Glomerular endothelial cell (primary cell): Measurements from ENCODE around the gene MIA. TPM values are rescaled to one million over a fixed set of nuclear protein-coding genes. Genes with fewer than 3 reads are reported as not detected.
"Not testable (repeated sequence)": the region's sequence is repeated elsewhere in the genome, so short reads cannot be mapped to it uniquely, and the experiment has no call there.

Experiments
- DNase-seq: peaks from one replicate; pipeline ENCODE4 v3.0.0-alpha.2; 2011; ENCODE audit warnings: low read depth, low spot score; ENCODE audit errors: extremely low read depth
- total RNA-seq: library from RNA; depleted of rRNA; stranded (reverse); fragments of >200 nt; gene quantifications from 2 replicates; pipeline ENCODE4 v1.2.3, GENCODE V29; 2015

Gene MIA
- total RNA-seq: not detected in 2 replicates

DNA sequence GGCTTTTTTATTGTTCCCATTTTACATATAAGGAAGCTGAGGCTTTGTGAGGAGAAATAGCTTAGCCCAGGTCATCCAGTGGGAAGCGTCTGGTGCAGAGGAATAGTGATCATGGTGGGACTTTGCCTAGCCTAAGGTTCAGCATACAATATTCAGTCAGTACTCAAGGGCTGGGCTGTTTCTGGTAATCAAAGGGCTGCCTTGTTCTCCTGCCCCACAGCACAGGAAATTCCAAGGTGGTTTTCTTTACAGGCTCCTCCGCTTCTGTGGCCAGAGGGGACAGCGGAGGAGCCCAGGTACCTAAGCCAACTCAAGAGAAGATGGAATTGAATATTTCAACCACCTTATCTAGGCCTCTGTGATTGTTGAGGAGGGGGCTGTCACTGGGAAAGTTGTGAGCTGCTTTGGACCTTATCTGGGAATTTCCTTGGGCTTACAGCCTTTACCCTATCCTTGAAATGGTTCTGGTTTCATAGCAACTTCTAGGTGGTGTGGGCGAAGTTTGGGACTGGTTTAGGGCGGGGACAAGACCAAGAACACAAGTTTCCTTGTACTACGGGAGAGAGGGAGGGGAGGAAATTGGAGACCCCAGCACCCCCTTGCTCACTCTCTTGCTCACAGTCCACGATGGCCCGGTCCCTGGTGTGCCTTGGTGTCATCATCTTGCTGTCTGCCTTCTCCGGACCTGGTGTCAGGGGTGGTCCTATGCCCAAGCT is at the start of gene MIA:
TSS of gene MIA (plus strand) at position 606 of the 716 bp plus-strand sequence. CDS start at position 628, 22 bp downstream.
- DNase-seq: no peak

DNA sequence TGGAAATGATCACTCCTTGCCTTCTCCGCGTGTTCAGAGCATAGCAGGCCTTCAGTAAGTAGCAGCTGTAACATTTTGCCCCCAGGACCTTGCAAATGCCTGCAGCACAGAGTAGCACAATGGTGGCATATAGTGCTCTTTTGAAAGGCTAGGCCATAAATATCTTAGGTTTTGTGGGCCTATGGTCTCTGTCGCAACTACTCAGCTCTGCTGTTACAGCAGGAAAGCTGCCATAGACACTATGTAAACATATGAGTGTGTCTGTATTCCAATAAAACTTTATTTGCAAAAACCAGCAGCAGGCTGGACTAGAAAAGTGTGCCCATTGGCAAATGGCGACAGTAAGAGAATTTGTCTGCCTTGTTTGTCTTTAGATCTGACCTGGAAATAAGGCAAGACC is 49.0 kb upstream of the MIA start:
- DNase-seq: no peak

DNA sequence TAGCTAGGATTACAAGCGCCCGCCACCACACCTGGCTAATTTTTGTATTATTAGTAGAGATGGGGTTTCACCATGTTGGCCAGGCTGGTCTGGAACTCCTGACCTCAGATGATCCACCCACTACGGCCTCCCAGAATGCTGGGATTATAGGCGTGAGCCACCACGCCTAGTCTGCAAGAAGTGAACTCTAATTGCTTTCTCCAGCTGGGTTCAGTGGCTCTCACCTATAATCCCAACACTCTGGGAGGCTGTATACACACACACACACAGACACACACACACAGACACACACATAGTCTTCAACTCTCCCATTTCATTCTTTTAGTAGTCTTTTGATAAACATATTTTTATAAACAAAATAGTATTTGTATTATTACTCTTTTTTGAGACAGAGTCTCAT is 45.3 kb upstream of the MIA start:
- not testable (repeated sequence) for DNase-seq

DNA sequence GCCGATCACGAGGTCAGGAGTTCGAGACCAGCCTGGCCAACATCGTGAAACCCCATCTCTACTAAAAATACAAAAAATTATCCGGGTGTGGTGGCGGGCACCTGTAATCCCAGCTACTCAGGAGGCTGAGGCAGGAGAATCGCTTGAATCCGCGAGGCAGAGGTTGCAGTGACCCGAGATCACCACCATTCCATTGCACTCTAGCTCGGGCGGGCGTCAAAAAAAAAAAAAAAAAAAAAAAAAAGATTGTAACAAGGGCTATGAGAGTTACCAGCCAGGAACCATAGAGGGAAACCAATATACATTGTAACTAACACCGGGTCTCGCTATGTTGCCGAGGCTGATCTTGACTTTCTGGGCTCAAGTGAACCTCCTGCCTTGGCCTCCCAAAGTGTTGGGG is 43.0 kb upstream of the MIA start:
- DNase-seq: not testable (repeated sequence)

DNA sequence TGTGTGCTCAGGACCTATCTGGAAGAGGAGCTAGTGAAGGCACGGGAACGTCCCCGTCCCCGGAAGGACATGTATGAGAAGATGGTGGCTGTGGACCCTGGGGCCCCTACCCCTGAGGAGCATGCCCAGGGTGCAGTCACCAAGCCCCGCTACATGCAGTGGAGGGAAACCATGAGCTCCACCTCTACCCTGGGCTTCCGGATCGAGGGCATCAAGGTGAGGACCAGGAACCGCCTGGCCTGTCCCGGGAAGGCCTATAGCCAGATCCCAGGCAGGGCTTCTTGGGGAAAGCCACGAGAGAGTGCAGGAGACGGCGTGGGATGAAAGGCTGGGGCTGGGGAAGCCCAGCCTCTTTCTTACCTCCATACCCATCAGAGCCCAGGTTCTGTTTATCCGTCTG is 42.2 kb upstream of the MIA start:
- no peak for DNase-seq

DNA sequence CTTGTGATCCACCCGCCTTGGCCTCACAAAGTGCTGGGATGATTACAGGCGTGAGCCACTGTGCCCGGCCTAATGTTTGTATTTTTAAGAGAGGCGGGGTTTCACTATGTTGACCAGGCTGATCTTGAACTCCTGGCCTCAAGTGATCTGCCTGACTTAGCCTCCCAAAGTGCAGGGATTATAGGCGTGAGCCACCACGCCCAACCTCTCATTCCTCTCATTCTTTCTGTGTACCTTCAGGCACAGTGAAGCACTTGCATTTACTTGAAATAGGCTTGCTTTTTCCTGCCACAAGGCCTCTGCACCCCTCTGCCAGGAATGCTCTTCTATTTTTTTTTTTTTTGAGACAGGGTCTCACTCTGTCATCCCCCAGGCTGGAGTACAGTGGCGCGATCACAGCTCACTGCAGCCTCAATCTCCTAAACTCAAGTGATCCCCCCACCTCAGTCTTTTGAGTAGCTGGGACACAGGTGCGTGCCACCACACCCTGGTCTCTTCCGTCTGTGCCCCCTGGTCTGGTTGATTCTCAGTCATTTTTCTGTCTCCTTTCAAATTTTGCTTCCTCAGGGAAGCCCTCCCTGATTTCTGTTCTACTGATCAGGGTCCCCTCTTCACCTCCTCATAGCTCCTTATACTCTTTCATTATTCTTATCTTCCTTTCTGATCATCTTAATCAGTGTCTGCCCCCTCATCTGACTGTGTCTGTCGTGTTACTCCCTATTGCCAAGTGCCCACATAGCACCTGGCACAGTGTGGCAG is 40.1 kb upstream of the MIA start:
- DNase-seq: no peak

DNA sequence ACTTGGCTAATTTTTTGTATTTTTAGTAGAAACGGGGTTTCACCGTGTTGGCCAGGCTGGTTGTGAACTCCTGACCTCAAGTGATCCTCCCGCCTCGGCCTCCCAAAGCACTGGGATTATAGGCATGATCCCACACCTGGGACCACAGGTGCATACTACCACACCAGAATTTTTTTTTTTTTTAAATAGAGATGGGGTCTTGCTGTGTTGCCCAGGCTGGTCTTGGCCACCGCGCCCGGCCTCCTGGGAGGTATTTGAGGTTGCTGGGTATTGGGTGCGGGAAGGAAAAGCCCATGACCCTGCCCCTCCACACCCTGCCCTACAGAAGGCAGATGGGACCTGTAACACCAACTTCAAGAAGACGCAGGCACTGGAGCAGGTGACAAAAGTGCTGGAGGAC is 38.7 kb upstream of the MIA start:
- no peak for DNase-seq

DNA sequence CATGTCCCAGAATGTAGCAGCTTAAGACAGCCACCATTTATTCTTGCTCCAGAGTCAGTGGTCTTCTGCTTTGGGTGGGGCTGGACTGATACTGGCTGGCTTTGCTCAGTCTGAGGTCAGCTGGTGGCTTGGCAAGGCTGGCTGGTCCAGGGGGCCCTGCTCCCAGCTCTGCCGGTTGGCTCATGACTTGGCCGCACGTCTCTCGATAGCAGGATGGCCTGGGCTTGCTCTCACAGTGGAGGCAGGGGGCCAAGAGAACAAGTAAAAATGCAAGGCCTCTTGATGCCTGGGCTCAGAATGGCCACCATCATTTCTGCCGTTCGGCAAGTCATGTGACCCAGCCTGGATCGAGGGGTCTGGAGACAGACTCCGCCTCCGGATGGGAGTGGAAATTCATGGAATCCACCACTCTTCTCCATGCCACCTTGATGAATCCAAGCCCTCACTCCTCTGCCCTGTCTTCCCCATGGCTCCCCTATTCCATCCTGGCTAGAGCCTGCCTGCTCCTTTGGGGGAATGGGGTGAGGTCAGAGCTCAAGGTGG is 38.1 kb upstream of the MIA start:
- no peak for DNase-seq

DNA sequence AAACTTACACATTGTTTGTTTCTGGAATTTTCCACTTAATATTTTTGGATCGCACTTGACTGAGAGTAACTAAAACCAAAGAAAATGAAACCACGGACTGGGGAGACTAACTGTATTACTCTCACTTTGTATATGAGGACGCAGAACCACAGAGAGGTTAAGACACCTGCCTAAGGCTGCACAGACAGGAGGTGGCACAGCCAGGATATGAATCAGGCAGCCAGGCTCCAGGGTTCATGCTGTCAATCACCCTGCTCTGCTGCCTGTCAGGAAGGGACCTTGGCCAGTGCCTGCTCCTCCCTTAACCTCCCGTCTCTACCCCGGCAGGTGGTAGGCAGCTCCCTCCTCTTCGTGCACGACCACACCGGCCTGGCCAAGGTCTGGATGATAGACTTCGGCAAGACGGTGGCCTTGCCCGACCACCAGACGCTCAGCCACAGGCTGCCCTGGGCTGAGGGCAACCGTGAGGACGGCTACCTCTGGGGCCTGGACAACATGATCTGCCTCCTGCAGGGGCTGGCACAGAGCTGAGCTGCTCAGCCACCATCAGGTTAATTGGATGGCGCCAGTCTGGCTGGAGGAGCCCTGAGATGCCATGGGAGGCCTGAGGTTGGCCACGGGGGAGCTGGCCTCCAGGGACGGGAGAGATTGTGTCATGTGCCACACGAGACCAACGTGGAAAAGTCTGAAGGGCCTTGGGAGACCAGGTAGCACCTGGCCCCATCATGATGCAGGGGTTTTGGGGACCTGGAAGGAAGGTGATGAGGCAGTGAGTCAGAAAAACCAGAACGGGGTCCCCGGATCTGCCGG is 36.1 kb upstream of the MIA start:
- no peak for DNase-seq

DNA sequence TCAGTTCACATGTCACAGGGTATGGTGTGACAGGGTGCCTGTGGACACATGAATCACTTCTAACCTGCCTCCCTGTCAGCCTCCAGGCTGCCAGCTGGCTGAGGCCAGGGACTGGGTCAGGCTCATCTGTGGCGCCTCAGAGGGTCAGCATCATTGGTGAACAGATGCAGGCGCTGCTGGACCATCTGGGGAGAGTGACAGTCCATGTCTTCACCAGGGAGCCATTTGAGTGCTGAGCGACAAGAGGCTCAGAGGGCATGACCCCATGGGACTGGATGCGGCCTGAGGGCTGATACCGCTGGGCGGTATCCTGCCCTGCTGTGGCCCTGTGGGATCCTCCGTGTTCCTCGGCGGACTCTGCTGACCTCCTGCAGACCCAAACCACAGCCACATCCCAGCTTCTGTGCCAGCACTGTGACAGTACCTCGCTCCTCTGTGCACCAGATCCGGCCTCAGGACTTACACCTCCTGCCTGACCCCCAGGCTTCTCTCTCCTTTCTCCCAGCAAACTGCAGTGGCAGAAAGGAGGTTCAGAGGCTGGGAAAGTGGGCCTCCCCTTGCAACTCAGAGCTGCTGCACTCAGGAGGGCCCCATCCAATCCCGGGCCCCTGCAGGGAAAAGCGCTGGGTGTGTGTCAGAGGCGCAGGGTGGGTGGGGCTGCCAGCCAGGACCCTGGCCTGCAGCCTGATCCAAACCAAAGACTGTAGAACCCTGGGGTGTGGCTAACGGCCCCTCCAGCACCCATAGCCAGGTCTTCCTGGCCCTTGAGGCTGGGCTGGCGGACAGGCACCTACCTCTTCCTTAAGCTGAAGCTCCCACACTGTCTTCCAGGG is 35.2 kb upstream of the MIA start:
- no peak for DNase-seq

DNA sequence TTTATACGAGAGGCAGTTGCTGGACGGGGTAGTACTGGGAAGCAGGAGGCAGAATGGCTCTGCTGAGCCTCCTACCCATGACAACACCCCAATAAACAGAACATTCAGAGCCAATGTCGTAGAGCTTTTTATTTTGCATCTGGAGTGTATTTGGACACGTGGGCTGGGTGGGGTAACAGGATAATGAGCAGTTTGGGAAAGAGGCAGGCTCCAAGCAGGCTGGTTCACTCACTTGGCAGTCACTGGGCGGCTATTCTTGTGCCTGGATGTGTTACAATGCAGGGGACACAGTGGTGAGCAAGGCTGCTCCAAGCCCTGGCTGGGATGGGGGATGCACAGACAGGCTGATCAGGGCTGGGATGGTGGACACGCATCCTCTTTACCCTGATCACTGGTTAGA is 34.6 kb upstream of the MIA start:
- DNase-seq: no peak

DNA sequence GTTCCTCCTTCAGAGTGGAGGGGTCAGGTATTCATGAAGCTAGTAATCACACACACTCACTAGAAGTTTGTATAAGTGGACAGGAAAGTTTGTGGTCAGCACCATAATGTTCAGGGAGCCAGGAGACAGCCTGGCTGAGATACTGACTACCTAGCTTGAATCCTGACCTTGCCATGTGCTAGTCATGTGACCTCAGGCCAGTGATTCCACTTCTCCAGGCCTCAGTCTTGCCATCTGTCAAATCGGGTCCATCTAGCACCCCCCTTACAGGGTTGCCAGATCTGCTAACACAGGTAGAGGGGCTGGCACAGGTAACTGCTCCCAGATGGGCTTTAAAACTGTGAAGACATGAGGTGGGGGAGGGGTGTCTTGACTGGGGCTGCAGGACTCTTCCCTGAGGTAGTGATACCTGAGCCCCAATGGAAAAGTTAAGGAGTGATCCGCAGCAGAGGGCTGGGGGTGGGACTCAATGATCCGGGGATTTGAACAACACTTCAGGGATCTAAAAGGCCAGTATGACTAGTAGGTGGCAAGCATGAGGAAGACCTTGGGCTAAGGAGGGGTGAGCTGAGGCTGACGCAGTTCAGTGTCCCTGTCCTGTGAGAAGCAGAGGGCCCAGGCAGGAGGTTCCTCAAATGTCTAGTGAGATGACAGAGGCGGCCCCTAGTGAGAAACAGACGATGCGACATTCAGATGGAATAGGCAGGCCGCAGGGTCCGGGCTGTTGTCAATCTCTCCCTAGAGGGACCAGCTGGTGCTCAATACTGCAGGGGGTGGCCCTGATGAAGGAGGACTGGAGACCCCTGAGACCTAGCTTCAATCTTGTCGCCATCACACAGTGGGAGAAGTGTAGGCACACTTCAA is 33.6 kb upstream of the MIA start:
- no peak for DNase-seq

DNA sequence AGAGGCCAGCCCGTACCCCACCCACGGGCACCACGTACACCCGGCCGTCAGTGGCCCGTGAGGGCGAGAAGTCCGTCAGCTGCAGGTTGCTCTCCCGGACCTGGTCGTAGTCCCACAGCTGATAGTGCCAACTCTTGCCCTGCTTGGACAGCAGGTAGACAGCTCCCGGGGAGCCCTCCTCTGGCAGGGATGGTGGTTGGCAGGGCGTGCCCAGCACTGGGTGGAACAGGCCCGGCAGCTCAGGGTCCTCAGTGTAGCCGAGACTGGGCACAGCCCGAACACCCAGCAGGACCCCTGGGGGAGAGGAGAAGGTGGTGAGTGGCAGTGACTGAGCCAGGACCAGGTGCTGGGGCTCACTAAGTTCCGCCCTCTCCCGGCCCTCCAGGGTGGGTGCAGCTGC is 32.8 kb upstream of the MIA start:
- DNase-seq: no peak

DNA sequence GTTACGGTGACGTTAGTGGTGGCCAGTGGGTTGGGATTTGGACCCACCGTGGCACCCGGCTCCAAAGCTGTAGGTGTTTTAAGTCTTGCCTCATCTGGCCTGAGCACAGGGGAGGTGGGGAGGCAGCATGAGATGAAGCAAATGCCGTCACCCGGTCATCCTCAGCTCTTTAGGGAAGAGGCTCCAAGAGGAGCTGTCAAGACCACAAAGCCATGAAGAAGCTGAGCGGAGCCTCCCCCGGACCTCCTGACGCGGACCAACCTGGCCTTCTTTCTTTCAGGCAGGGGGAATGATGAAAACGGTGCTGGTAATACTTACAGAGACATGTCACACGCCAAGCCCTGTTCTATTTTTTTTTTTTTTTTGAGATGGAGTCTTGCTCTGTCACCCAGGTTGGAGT is 32.4 kb upstream of the MIA start:
- no peak for DNase-seq

DNA sequence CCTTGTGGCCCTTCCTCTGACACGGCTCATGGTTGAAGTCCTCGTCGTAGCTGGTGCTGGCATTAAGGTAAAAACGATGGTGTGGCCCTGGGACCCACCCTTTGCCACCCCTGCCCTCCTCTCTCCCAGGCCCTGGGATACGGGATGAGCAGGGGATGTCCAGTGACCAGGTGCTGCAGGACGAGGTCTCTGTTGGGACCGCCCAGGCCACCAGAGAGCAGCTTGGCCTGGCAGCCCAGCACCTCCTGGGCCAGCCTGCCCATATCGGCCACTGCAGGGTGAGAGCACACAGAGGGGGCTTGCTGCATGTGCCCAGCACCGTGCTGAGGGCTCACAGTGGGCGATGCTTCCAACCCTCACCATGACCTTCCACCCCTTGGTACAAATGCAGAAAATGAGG is 31.4 kb upstream of the MIA start:
- DNase-seq: no peak

DNA sequence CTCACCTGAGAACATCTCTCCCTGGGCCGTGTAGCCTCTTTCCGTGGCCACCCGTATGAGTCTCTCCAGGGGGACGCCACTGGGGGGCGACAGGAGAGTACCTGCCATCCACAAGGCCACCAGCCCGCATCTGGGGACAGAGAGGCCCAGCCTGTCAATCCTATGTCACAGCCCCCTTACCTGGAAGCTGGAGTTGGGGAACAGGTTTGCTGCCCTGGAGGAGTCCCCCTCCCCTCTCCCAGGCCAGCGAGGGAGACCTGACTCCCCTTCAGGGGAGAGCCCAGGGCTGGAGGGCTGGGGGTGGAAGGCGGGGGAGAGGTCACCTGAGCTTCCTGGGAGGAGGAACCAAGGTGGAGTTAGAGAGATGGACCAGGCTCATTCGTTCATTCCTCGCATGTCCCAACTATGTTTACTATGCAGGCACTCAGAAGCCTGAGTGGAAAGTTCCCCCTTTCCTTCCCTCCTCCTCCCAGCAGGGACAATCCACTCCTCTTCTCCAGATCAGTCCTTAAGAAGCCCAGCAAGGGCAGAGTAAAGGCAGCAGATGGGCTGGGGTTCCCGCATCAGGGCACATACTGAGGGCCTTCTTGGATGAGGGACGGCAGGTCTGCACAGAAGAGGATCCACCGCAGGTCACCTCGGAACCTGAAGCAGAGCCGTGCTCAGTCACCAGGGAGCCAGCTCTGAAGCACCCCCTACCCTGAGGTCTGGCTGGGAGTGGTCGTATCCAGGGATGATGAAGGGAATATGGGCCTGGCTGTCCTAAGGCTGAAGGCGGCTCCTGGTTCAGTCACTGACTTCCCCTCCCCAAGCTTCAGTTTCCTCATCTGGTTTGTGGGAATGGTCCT is 30.5 kb upstream of the MIA start:
- DNase-seq: no peak

DNA sequence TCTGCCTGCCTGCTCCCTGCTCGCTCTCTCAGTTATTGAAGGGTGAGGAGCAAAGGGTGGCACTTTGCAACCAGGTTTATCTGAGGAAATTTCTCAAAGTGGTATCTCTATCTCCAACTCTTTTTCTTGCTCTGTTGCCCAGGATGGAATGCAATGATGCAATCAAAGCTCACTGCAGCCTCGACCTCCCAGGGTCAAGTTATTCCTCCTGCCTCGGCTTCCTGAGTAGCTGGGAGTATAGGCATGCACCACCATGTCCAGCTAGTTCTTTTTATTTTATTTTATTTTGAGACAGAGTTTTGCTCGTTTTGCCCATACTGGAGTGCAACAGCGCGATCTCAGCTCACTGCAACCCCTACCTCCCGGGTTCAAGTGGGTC is 29.9 kb upstream of the MIA start:
- DNase-seq: no peak

DNA sequence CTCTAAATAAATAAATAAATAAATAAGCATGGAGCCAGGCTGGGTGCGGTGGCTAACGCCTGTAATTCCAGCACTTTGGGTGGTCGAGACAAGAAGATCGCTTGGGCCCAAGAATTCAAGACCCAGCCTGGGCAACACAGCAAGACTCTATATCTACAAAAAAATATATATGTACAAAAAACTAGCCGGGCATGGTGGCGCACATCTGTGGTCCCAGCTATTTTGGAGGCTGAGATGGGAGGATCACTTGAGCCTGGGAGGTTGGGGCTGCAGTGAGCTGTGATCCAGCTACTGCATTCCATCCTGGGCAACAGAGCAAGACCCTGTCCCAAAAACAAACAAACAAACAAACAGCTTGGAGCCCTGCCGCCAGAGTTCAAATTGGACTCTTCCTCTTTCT is 27.8 kb upstream of the MIA start:
- no peak for DNase-seq
